Psoas muscle (tissue), 8 donors: ENCODE data around the gene CAMKMT. TPM values are rescaled to one million over a fixed set of nuclear protein-coding genes. Genes with fewer than 3 reads are reported as not detected.

ENCODE experiments used
- ATAC-seq, 4 donors: fragments of 200-7000 bp; cut with Tn5 transposase; one replicate each; pipeline ENCODE4 v1.9.1; 2020; ENCODE audit warnings: moderate library complexity in 3 of 4, mild to moderate bottlenecking in 2 of 4
- DNase-seq, 2 donors: peaks; one replicate each; pipeline ENCODE4 v3.0.0-alpha.2; 2020
- H3K27ac ChIP-seq: fragments of 200-600 bp; one replicate; pipeline ENCODE4 v1.8.0; 2022
- H3K27me3 ChIP-seq, 3 donors: fragments of 200-600 bp in 1 of 3; one replicate each; pipeline versions ENCODE4 v1.6.1 to v1.8.0; 2013 to 2022; ENCODE audit warnings: low read length in 2 of 3, mild to moderate bottlenecking in 2 of 3, moderate library complexity in 1 of 3; ENCODE audit not compliant: insufficient read depth in 3 of 3
- H3K36me3 ChIP-seq, 2 donors: fragments of 200-600 bp in 1 of 2; one replicate each; pipeline versions ENCODE4 v1.6.1 to v1.8.0; 2013 to 2022; ENCODE audit warnings: low read depth in 1 of 2, mild to moderate bottlenecking in 1 of 2, moderate library complexity in 1 of 2; ENCODE audit not compliant: insufficient read depth in 1 of 2
- H3K4me1 ChIP-seq: fragments of 200-600 bp; one replicate; pipeline ENCODE4 v1.8.0; 2022
- H3K4me3 ChIP-seq: fragments of 200-600 bp; one replicate; pipeline ENCODE4 v1.8.0; 2022; ENCODE audit warnings: mild to moderate bottlenecking
- H3K9me3 ChIP-seq: fragments of 200-600 bp; one replicate; pipeline ENCODE4 v1.8.0; 2022
- CTCF ChIP-seq: fragments of 200-600 bp; IDR thresholded peaks from one replicate; pipeline ENCODE4 v1.8.0; 2022; ENCODE audit warnings: antibody characterized with exemption
- WGBS, 3 donors: extraction: QIAGEN DNeasy Blood & Tissue Kit; methylation state at CpG; one replicate each; pipeline versions ENCODE4 v1.1.6 to v1.1.7; 2013; 5-methylcytosine and 5-hydroxymethylcytosine counted together
- intact Hi-C, 2 donors: fragments of 100-400 bp; cut with DNase I; formaldehyde crosslinking; loops; one replicate each; pipeline versions ENCODE4 v1.11.0 to v1.14.2; 2022
- polyA plus RNA-seq, 3 donors: library from polyadenylated mRNA; stranded (reverse); fragments of 200-250 nt; gene quantifications; one replicate each; pipeline ENCODE4 v1.2.3, GENCODE V29; 2013
- total RNA-seq, 4 donors: library from RNA; stranded (reverse); fragmentation: NEBNext Ultra II Directional in 2 of 4; extraction: Animal tissue kit (Norgen Biotek cat#: 25700) in 2 of 4; gene quantifications; one replicate each; pipeline versions ENCODE4 v1.2.1 to v1.2.4, GENCODE V29; 2021 to 2023
- donor health status: healthy with polysubstance abuse.
- donor health status: DM: no; HTN: no; CAD: no; lungs with moderate emphysema.
- donor health status: Bipolar disorder and iron deficiency.
- donor health status: healthy.
- donor health status: DM: yes; HTN: yes; CAD: no.
- donor health status: DM: no; HTN: no; CAD: no.
- donor health status: DM: no; HTN: no; CAD: no.
- donor health status: DM: yes; HTN: yes; CAD: no.

Gene CAMKMT
- total and polyA plus RNA-seq, 7 donors: 2.8 to 7.3 (median 4.5) TPM

DNA sequence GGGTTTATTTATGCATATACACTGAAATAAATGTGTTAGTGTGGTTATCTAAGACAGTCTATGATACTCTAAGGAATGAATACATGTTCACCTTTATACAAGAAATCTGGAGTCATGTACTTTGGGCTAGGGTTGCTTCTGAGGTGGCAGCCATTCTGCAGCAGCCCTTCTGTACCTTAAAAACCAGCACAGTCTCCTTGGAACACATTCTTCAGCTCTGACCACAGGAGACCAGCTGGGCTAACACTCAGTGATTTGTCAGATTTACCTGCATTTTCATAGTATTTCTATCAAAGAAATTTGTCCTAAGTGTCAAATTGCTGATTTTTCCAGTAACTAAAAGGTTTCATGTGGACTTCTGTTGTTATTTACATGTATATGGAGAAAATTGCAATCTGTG lies 167.7 kb downstream of the CAMKMT start:
- intact Hi-C loops: no loop called here
- ATAC-seq (no peak), DNase-seq (no peak)

GRCh38 chr2:44531289-44531688 lies 169.5 kb downstream of the CAMKMT start:
- Histone ChIP-seq H3K27ac (no peak overlapping the region), H3K9me3 (no peaks in the 10 kb centered on the region), H3K36me3 (no peaks in the 10 kb centered on the region), H3K4me3 (no peak overlapping the region), H3K4me1 (no peaks in the 10 kb centered on the region), H3K27me3 (no peaks in the 10 kb centered on the region)
- ATAC-seq: no peak
- DNase-seq: no peak
- no peak for TF ChIP-seq CTCF
- intact Hi-C loops: no loop called here
- 55 to 65% (median 63%) methylated on average over 2 of the region's 2 CpGs for WGBS, 3 donors

More for the DNA sequence above, 167.7 kb downstream of the CAMKMT start:
- Histone ChIP-seq H3K27me3 (no peaks in the 10 kb centered on the region), H3K4me1 (no peaks in the 10 kb centered on the region), H3K27ac (no peak overlapping the region), H3K9me3 (no peaks in the 10 kb centered on the region), H3K36me3 (no peaks in the 10 kb centered on the region), H3K4me3 (no peak overlapping the region)
- no peak for TF ChIP-seq CTCF

- no peaks in the 10 kb centered on the region for H3K4me1 ChIP-seq
- no peak overlapping the region for H3K27ac ChIP-seq
- intact Hi-C loops: no loop called here
- no peaks in the 10 kb centered on the region for H3K27me3 ChIP-seq
- H3K36me3 ChIP-seq: no peaks in the 10 kb centered on the region
- ATAC-seq: no peak
- 84 to 92% (median 84%) methylated on average over 2 of the region's 2 CpGs for WGBS, 3 donors
- TF ChIP-seq CTCF: no peak
- no peak for DNase-seq
- H3K4me3 ChIP-seq: no peak overlapping the region
- H3K9me3 ChIP-seq: no peaks in the 10 kb centered on the region
Observed at GRCh38 chr2:44532031-44532430, 170.3 kb downstream of the CAMKMT start.

- no peaks in the 10 kb centered on the region for H3K36me3 ChIP-seq
- no peak overlapping the region for H3K27ac ChIP-seq
- no peak for DNase-seq
- H3K4me1 ChIP-seq: no peaks in the 10 kb centered on the region
- 93 to 100% (median 96%) methylated on average over 1 of the region's 1 CpG for WGBS, 3 donors
- H3K9me3 ChIP-seq: no peaks in the 10 kb centered on the region
- intact Hi-C loops: no loop called here
- no peaks in the 10 kb centered on the region for H3K27me3 ChIP-seq
- no peak for TF ChIP-seq CTCF
- ATAC-seq: no peak
- H3K4me3 ChIP-seq: no peak overlapping the region
Observed at GRCh38 chr2:44533508-44533907, 171.8 kb downstream of the CAMKMT start.

GRCh38 chr2:44535376-44535775 lies 173.6 kb downstream of the CAMKMT start:
- WGBS, 3 donors: 86 to 95% (median 94%) methylated on average over 1 of the region's 1 CpG
- Histone ChIP-seq H3K27me3 (no peaks in the 10 kb centered on the region), H3K4me3 (no peak overlapping the region), H3K9me3 (no peaks in the 10 kb centered on the region), H3K27ac (no peak overlapping the region), H3K4me1 (no peaks in the 10 kb centered on the region), H3K36me3 (no peaks in the 10 kb centered on the region)
- ATAC-seq (no peak), DNase-seq (no peak)
- intact Hi-C loops: no loop called here
- no peak for TF ChIP-seq CTCF
